Mucosa of descending colon (tissue), 3 donors: ENCODE results near the gene PDE11A. TPM values are rescaled to one million over a fixed set of nuclear protein-coding genes. Genes with fewer than 3 reads are reported as not detected.

ENCODE experiments used
- ATAC-seq: fragments of 200-7000 bp; cut with Tn5 transposase; one replicate; pipeline ENCODE4 v1.9.1; 2020; ENCODE audit warnings: mild to moderate bottlenecking, moderate library complexity
- DNase-seq, 3 donors: peaks; one replicate each; pipeline ENCODE4 v3.0.0-alpha.2; 2020
- H3K36me3 ChIP-seq: fragments of 200-600 bp; one replicate; pipeline ENCODE4 v1.8.0; 2021; ENCODE audit warnings: low read depth, mild to moderate bottlenecking
- H3K4me1 ChIP-seq: fragments of 200-600 bp; one replicate; pipeline ENCODE4 v1.8.0; 2021; ENCODE audit warnings: low read depth, mild to moderate bottlenecking
- H3K4me3 ChIP-seq: fragments of 200-600 bp; one replicate; pipeline ENCODE4 v1.8.0; 2021; ENCODE audit warnings: mild to moderate bottlenecking
- H3K9me3 ChIP-seq: fragments of 200-600 bp; one replicate; pipeline ENCODE4 v1.8.0; 2021; ENCODE audit warnings: mild to moderate bottlenecking
- intact Hi-C, 2 donors: fragments of 100-400 bp; cut with DNase I in 1 of 2; cut with micrococcal nuclease in 1 of 2; formaldehyde crosslinking; loops; one replicate each; pipeline versions ENCODE4 v1.11.0 to v1.11.1; 2022; cut with DNase I, micrococcal nuclease
- total RNA-seq, 3 donors: library from RNA; stranded (reverse); fragmentation: NEBNext Ultra II Directional in 2 of 3; extraction: Animal tissue kit (Norgen Biotek cat#: 25700) in 2 of 3; gene quantifications; one replicate each; pipeline versions ENCODE4 v1.2.1 to v1.2.4, GENCODE V29; 2021 to 2023
- TF ChIP-seq, protein P1 (sequence below): fragments of 200-600 bp; IDR thresholded peaks from one replicate; pipeline ENCODE4 v1.8.0; 2022; ENCODE audit warnings: antibody characterized with exemption, mild to moderate bottlenecking
- donor health status: DM: no; HTN: no; CAD: no; lungs with moderate emphysema.
- donor health status: DM: no; HTN: no; CAD: no.
- donor health status: DM: no; HTN: yes; CAD: no.

PDE11A gene
- total RNA-seq, 3 donors from 2014 or later: 1.0 to 3.2 (median 2.7) TPM

DNA sequence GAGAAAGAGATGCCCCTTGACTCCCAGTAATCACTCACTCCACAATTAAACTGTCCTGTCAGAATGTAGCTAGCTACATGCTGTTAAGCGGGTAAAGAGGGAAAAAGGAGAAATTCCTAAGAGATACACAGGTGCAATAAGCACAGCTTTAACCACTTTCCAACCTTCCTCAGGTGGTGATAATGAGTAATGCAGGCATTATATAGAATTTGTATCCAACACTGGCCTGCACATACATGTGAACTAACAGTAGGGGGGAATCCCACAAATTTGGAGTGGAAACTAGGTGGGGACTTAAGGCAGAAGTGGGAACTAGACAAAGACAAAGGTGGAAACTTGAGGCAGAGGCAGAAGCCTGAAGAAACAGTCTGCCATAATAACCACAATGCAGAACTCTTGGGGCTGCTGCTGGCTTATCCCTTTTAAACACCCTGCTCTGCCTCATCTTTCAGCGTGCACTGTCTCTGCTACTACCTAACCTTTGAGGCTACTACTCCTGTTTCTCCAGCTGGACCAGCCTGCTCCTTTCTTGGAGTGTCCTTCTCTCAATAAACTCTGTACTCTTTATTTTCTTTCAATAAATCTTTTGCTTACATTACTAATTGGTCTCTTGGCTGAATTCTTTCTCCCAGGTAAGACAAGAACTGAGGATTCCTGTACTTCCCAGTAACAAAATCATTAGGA is 259.7 kb downstream of the PDE11A start:
- H3K4me3 ChIP-seq: no peak overlapping the region
- no peaks in the 10 kb centered on the region for H3K4me1 ChIP-seq
- no peaks in the 10 kb centered on the region for H3K36me3 ChIP-seq
- H3K9me3 ChIP-seq: no peaks in the 10 kb centered on the region
- TF ChIP-seq, protein P1, sequence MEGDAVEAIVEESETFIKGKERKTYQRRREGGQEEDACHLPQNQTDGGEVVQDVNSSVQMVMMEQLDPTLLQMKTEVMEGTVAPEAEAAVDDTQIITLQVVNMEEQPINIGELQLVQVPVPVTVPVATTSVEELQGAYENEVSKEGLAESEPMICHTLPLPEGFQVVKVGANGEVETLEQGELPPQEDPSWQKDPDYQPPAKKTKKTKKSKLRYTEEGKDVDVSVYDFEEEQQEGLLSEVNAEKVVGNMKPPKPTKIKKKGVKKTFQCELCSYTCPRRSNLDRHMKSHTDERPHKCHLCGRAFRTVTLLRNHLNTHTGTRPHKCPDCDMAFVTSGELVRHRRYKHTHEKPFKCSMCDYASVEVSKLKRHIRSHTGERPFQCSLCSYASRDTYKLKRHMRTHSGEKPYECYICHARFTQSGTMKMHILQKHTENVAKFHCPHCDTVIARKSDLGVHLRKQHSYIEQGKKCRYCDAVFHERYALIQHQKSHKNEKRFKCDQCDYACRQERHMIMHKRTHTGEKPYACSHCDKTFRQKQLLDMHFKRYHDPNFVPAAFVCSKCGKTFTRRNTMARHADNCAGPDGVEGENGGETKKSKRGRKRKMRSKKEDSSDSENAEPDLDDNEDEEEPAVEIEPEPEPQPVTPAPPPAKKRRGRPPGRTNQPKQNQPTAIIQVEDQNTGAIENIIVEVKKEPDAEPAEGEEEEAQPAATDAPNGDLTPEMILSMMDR: no peak
- intact Hi-C loops: no loop called here
- ATAC-seq (no peak), DNase-seq (no peak)

DNA sequence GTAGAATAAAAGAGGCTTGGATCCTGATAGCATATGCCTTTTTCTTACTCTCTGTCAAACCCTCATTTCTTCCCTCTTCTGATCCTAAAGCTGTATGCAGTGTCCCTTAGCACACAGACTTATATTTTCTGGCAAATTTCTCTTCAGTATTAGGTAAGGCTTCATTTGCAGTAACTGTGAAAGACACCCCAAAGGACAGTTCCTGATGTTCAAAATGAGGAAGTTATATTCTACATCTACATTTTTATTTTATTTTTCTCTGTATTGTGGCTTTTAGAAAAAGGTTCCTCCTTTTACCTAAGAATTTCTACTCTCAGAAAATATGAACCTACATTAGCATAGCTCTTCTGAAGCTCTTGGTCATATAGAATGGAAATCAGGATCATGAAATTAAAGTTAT is 261.7 kb downstream of the PDE11A start:
- TF ChIP-seq, protein P1: no peak
- intact Hi-C loops: no loop called here

DNA sequence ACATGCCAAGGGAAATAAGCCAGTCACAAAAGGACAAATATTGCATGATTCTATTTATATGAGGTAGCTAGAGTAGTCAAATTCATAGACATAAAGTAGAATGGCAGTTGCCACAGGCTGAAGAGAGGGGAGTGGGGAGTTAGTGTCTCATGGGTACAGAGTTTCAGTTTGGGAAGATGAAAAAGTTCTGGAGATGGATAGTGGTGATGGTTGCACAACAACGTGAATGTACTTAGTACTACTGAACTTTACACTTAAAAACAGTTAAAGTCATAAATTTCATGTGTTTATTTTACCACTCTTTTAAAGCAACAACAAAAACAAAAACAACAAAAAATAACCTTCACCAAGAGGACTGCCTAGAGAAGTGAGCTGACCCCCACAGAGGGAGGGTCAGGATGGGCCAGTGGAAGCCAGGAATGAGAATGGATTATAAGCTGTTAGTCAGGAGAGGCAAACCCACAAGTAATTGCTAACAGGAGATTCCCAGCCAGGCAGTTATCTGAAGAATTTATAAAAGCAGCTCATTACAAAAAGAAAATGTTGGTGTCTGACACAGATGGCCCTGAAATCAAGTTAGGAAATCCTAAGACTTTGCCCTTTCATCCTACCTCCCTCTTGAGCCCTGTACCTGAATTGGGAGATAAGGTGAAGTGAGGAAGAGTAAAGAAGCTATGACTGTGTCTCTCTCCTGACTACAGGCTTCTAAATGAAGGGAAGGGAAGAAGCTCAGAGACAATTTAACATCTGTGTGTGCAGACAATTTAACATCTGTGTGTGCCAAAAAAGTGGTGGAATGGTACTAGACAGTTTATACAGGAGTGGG is 263.4 kb downstream of the PDE11A start:
- TF ChIP-seq, protein P1: no peak
- Histone ChIP-seq H3K36me3 (no peaks in the 10 kb centered on the region), H3K4me1 (no peaks in the 10 kb centered on the region), H3K4me3 (no peak overlapping the region), H3K9me3 (no peaks in the 10 kb centered on the region)
- intact Hi-C loops: no loop called here
- DNase-seq (no peak), ATAC-seq (no peak)

More for the DNA sequence above, 261.7 kb downstream of the PDE11A start:
- Histone ChIP-seq H3K9me3 (no peaks in the 10 kb centered on the region), H3K36me3 (no peaks in the 10 kb centered on the region), H3K4me1 (no peaks in the 10 kb centered on the region), H3K4me3 (no peak overlapping the region)
- DNase-seq (no peak), ATAC-seq (no peak)

DNA sequence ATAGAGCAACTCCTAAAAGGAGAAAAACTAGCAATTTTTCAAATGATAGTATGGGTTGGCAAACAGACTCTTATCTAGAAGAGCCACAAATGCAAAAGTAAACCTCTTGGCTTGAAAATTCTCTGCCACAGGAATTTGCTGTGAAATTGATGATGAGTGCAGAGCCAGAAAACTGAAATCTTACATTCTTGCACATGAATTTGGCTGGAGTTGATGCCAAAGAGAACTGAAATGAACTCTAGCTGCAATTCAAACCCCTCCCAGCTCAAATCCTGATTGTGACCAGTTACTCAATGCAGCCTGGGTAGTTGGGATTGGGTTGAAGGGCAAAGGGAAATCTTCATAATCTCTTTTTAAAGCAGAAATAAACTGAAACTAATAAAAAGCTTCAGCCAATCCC is 266.6 kb downstream of the PDE11A start:
- Histone ChIP-seq H3K9me3 (no peaks in the 10 kb centered on the region), H3K36me3 (no peaks in the 10 kb centered on the region), H3K4me1 (no peaks in the 10 kb centered on the region), H3K4me3 (no peak overlapping the region)
- TF ChIP-seq, protein P1: no peak
- no peak for DNase-seq
- ATAC-seq: no peak
- intact Hi-C loops: no loop called here

DNA sequence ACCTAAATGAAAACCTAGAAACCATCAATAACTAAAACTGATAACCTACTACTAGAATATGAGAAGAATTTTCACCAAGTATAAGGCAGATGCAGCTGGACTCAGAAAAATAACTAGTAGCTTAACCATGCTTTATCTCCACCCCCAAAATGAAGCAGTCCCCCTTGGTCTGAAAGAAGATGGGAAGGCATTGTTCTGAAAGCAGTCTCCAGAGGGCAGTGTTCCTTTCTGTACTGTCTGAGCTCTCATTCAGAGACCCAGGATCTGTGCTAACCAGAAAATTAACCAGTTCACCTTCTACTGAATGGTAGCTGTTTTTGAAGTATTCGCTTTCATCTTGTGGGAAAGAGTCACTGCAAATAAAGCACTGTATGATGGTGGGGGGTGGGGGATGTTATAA is 273.0 kb downstream of the PDE11A start:
- TF ChIP-seq, protein P1: no peak
- Histone ChIP-seq H3K4me3 (no peak overlapping the region), H3K9me3 (no peaks in the 10 kb centered on the region), H3K4me1 (no peaks in the 10 kb centered on the region), H3K36me3 (no peaks in the 10 kb centered on the region)
- intact Hi-C loops: no loop called here
- DNase-seq (peak in 1 of 3 donors; percentile 12), ATAC-seq (peak; percentile 42)
